ENCODE results near the gene FTL. TPM values are rescaled to one million over a fixed set of nuclear protein-coding genes. Genes with fewer than 3 reads are reported as not detected.
A peak's percentile ranks its signal among the peaks of the same experiment; 100 is the strongest.

FTL gene
- polyA plus RNA-seq, 1 donor, result 701 TPM

- DNase-seq, result no peak
These were observed 18.4 kb upstream of the FTL start for GRCh38 chr19:48946463-48947257.

GRCh38 chr19:48947258-48947542 is 17.9 kb upstream of the FTL start:
- DNase-seq, result no peak

GRCh38 chr19:48950159-48950558 is 14.9 kb upstream of the FTL start:
- DNase-seq, result no peak

- no peak for DNase-seq
These were observed 14.1 kb upstream of the FTL start for GRCh38 chr19:48950830-48951519.

- DNase-seq, result no peak
These were observed 12.0 kb upstream of the FTL start for GRCh38 chr19:48953141-48953540.

GRCh38 chr19:48953990-48954594 is 11.0 kb upstream of the FTL start:
- no peak for DNase-seq

- DNase-seq, result peak; percentile 97
These were observed 10.4 kb upstream of the FTL start, which contains the start of gene BAX for GRCh38 chr19:48954595-48955307. Gene BAX, plus strand, starts transcription at chr19:48954875. Its CDS starts 54 bp downstream, at chr19:48954929.

- no peak for DNase-seq
These were observed 9.7 kb upstream of the FTL start for GRCh38 chr19:48955308-48955958.

- no peak for DNase-seq
These were observed 7.1 kb upstream of the FTL start for GRCh38 chr19:48958006-48958405.

- DNase-seq, result no peak
These were observed 5.5 kb upstream of the FTL start for GRCh38 chr19:48959341-48960239.

GRCh38 chr19:48961051-48961649 is 4.0 kb upstream of the FTL start:
- DNase-seq, result no peak

- no peak for DNase-seq
These were observed 3.5 kb upstream of the FTL start for GRCh38 chr19:48961673-48962028.

GRCh38 chr19:48962029-48962848 is 2.9 kb upstream of the FTL start:
- DNase-seq, result no peak

GRCh38 chr19:48962849-48963165 is 2.3 kb upstream of the FTL start:
- DNase-seq, result no peak

GRCh38 chr19:48963371-48964204 is 1.5 kb upstream of the FTL start:
- DNase-seq, result peak; percentile 83

- DNase-seq, result no peak
These were observed 687 bp upstream of the FTL start for GRCh38 chr19:48964205-48965039.

GRCh38 chr19:48965806-48966540 is 864 bp downstream of the FTL start:
- DNase-seq, result peak; percentile 86
